B cell (primary cell): ENCODE data around the gene GNAI2. TPM values are rescaled to one million over a fixed set of nuclear protein-coding genes. Genes with fewer than 3 reads are reported as not detected.
A peak's percentile ranks its signal among the peaks of the same experiment; 100 is the strongest.

Experiments
- ATAC-seq: fragments of 200-7000 bp; cut with Tn5 transposase; one replicate; pipeline ENCODE4 v1.10.0; 2021; ENCODE audit warnings: low read depth, mild to moderate bottlenecking, moderate number of reproducible peaks, moderate library complexity
- CTCF ChIA-PET: fragments of 350-600 bp; sonication (Branson Sonifier 250); formaldehyde crosslinking; loops from one replicate; lab custom pipeline; 2021; ENCODE audit warnings: antibody characterized with exemption, inconsistent platforms; lab: Charles Lee
- POLR2A ChIA-PET: fragments of 350-600 bp; sonication (Branson Sonifier 250); formaldehyde crosslinking; loops from one replicate; lab custom pipeline; 2021; ENCODE audit warnings: antibody characterized with exemption; lab: Charles Lee
- DNase-seq: peaks from one replicate; pipeline ENCODE4 v3.0.0; 2013
- H2AFZ ChIP-seq: 2 replicates; pipeline ENCODE4 v1.6.1; 2012; ENCODE audit warnings: mild to moderate bottlenecking, low read depth, low read length; ENCODE audit not compliant: insufficient read depth, poor library complexity, severe bottlenecking
- H3K27ac ChIP-seq, 2 donors: 1 replicate in 1 of 2; 2 replicates in 1 of 2; pipeline ENCODE4 v1.5.1; 2012 to 2013; ENCODE audit warnings: low read length in 2 of 2, mild to moderate bottlenecking in 2 of 2, moderate library complexity in 1 of 2
- H3K27me3 ChIP-seq, 4 experiments: fragments of 200-600 bp in 1 of 4; sonication (generic) in 1 of 4; replicated peaks in 1 of 4; 1 replicate in 2 of 4; 2 replicates in 2 of 4; pipeline versions ENCODE4 v1.6.1 to v1.7.0; 2013 to 2016; ENCODE audit warnings: low read length in 3 of 4, mild to moderate bottlenecking in 2 of 4, mixed read lengths in 1 of 4, moderate library complexity in 1 of 4; ENCODE audit not compliant: insufficient read depth in 4 of 4, control insufficient read depth in 3 of 4; ENCODE audit errors: control extremely low read depth in 1 of 4
- H3K36me3 ChIP-seq, 2 experiments: replicated peaks in 1 of 2; 1 replicate in 1 of 2; 2 replicates in 1 of 2; pipeline versions ENCODE4 v1.6.1 to v1.7.1; 2013; ENCODE audit warnings: low read length in 1 of 2; ENCODE audit not compliant: insufficient read depth in 2 of 2, control insufficient read depth in 1 of 2; ENCODE audit errors: control extremely low read depth in 1 of 2, extremely low read depth in 1 of 2
- H3K4me1 ChIP-seq, 2 donors: fragments of 200-600 bp in 1 of 2; sonication (generic) in 1 of 2; 1 replicate in 1 of 2; 2 replicates in 1 of 2; pipeline versions ENCODE4 v1.5.1 to v1.6.1; 2013 to 2017; ENCODE audit warnings: low read length in 2 of 2; ENCODE audit not compliant: control insufficient read depth in 2 of 2, insufficient read depth in 2 of 2
- H3K4me2 ChIP-seq: replicated peaks from 2 replicates; pipeline ENCODE3; 2012; ENCODE audit warnings: mild to moderate bottlenecking, low read depth, low read length; ENCODE audit not compliant: poor library complexity, severe bottlenecking
- H3K4me3 ChIP-seq, 5 experiments: fragments of 200-600 bp in 1 of 5; sonication (generic) in 1 of 5; 1 replicate in 3 of 5; 2 replicates in 2 of 5; pipeline versions ENCODE4 v1.5.1 to v1.7.0; 2011 to 2016; ENCODE audit warnings: low read length in 4 of 5, mild to moderate bottlenecking in 4 of 5, low read depth in 2 of 5, control low read depth in 1 of 5, moderate library complexity in 1 of 5; ENCODE audit not compliant: insufficient read depth in 1 of 5; ENCODE audit errors: control extremely low read depth in 1 of 5, extremely low read depth in 1 of 5
- H3K79me2 ChIP-seq: fragments of 200-600 bp; sonication (generic); one replicate; pipeline ENCODE4 v1.6.0; 2016; ENCODE audit warnings: low read length; ENCODE audit not compliant: control insufficient read depth, insufficient read depth
- H3K9ac ChIP-seq: fragments of 200-600 bp; sonication (generic); 2 replicates; pipeline ENCODE4 v1.6.1; 2017; ENCODE audit warnings: mild to moderate bottlenecking, low read length, moderate library complexity
- H3K9me3 ChIP-seq, 3 donors: one replicate each; pipeline versions ENCODE4 v1.6.1 to v1.7.1; 2013; ENCODE audit warnings: low read length in 2 of 3; ENCODE audit not compliant: control insufficient read depth in 2 of 3, insufficient read depth in 1 of 3; ENCODE audit errors: control extremely low read depth in 1 of 3
- H4K20me1 ChIP-seq: 2 replicates; pipeline ENCODE4 v1.6.0; 2012; ENCODE audit warnings: mild to moderate bottlenecking, low read length; ENCODE audit not compliant: insufficient read depth, control insufficient read depth, poor library complexity, severe bottlenecking
- H3K27ac Mint-ChIP-seq: one replicate; pipeline ENCODE4 v1.8.0; 2021; ENCODE audit warnings: mixed read lengths
- H3K27me3 Mint-ChIP-seq: one replicate; pipeline ENCODE4 v1.8.0; 2021; ENCODE audit warnings: mixed read lengths
- H3K4me1 Mint-ChIP-seq: one replicate; pipeline ENCODE4 v1.8.0; 2021; ENCODE audit warnings: mixed read lengths
- H3K4me3 Mint-ChIP-seq: one replicate; pipeline ENCODE4 v1.8.0; 2021; ENCODE audit warnings: mixed read lengths
- H3K9me3 Mint-ChIP-seq: one replicate; pipeline ENCODE4 v1.8.0; 2022; ENCODE audit warnings: mixed read lengths; ENCODE audit not compliant: insufficient read depth
- EZH2 ChIP-seq: IDR thresholded peaks from 2 replicates; pipeline ENCODE4 v1.6.1; 2012; ENCODE audit warnings: borderline replicate concordance, low read depth, mild to moderate bottlenecking, moderate library complexity, low read length; ENCODE audit not compliant: insufficient read depth, poor library complexity, severe bottlenecking
- WGBS: methylation state at CpG from one replicate; pipeline ENCODE4 v1.1.5; 2013; ENCODE audit warnings: missing lambda C conversion rate; ENCODE audit not compliant: insufficient coverage; 5-methylcytosine and 5-hydroxymethylcytosine counted together
- intact Hi-C: fragments of 100-400 bp; cut with micrococcal nuclease; formaldehyde crosslinking; loops from one replicate; pipeline ENCODE4 v1.10.0; 2022
- polyA plus RNA-seq: library from polyadenylated mRNA; depleted of rRNA; stranded (reverse); fragments of >200 nt; gene quantifications from 2 replicates; pipeline ENCODE4 v1.2.3, GENCODE V29; 2012
- total RNA-seq, 2 donors: library from RNA; stranded (reverse); fragments of 120-200 nt in 1 of 2; gene quantifications; 1 replicate in 1 of 2; 2 replicates in 1 of 2; pipeline versions ENCODE4 v1.2.3 to v1.2.4, GENCODE V29; 2013 to 2022
- TF ChIP-seq, protein P1 (sequence below): fragments of 200-600 bp; IDR thresholded peaks from one replicate; pipeline ENCODE4 v1.8.0; 2022; ENCODE audit warnings: antibody characterized with exemption, mild to moderate bottlenecking

GNAI2 gene
- total and polyA plus RNA-seq, 2 donors (not counting 1 experiment from before 2014, with no cell fraction given), result 302 to 491 TPM

- DNase-seq (peak; percentile 45), ATAC-seq (no peak)
- 22% methylated on average over 3 of the region's 5 CpGs for WGBS
- H3K79me2 ChIP-seq, result no peaks in the 10 kb centered on the region
- ChIA-PET CTCF (interaction anchor here (1.0 to 1.6 kb wide), 4 partner anchors 66 to 86 kb away, joined by 3 to 4 read pairs (median 4); no protein-coding TSS in a partner anchor), POLR2A (interaction anchor here (0.6 kb wide), 1 partner anchor 70 kb away, joined by 6 read pairs; no protein-coding TSS in a partner anchor)
- Mint-ChIP-seq H3K27ac (no peak overlapping the region), H3K4me3 (no peak overlapping the region), H3K27me3 (peaks cover 6% of the 10 kb centered on the region), H3K4me1 (peaks cover 6% of the 10 kb centered on the region), H3K9me3 (no peaks in the 10 kb centered on the region)
- no peak overlapping the region for H3K27ac ChIP-seq
- no peaks in the 10 kb centered on the region for H4K20me1 ChIP-seq
- H3K9me3 ChIP-seq, result peaks cover 0 to 6% (median 0%) of the 10 kb centered on the region in 3 donors
- H3K4me1 ChIP-seq, result peaks cover 12 to 18% of the 10 kb centered on the region in 2 donors
- intact Hi-C loops, result no loop called here
- H3K27me3 ChIP-seq, result peaks cover 0 to 27% (median 8%) of the 10 kb centered on the region in 4 experiments
- H3K9ac ChIP-seq, result no peak overlapping the region
- H3K36me3 ChIP-seq, result no peaks in the 10 kb centered on the region
- H3K4me2 ChIP-seq, result no peak overlapping the region
- H2AFZ ChIP-seq, result no peak overlapping the region
- TF ChIP-seq, protein P1, sequence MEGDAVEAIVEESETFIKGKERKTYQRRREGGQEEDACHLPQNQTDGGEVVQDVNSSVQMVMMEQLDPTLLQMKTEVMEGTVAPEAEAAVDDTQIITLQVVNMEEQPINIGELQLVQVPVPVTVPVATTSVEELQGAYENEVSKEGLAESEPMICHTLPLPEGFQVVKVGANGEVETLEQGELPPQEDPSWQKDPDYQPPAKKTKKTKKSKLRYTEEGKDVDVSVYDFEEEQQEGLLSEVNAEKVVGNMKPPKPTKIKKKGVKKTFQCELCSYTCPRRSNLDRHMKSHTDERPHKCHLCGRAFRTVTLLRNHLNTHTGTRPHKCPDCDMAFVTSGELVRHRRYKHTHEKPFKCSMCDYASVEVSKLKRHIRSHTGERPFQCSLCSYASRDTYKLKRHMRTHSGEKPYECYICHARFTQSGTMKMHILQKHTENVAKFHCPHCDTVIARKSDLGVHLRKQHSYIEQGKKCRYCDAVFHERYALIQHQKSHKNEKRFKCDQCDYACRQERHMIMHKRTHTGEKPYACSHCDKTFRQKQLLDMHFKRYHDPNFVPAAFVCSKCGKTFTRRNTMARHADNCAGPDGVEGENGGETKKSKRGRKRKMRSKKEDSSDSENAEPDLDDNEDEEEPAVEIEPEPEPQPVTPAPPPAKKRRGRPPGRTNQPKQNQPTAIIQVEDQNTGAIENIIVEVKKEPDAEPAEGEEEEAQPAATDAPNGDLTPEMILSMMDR, result peak; percentile 14
- no peak for TF ChIP-seq EZH2
- H3K4me3 ChIP-seq, result no peak overlapping the region
Observed at GRCh38 chr3:50189274-50189673, 46.7 kb upstream of the GNAI2 start.

DNA sequence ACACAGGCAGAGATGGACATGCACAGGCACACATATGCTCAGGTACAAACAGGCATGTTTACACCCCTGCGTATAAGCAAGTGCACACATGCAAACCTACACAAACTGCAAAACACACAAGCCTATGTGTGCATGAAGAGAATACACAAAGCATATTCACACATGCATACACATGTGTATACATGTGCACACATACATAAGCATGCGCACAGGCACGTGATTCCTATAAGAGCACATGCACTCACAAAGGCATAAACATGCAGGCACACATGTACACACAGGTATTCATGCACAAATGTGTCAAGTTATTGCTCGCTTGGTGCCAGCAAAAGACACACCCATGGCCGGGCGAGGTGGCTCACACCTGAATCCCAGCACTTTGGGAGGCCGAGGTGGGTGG, 46.0 kb upstream of the GNAI2 start:
- peaks cover 12% of the 10 kb centered on the region for H3K27me3 Mint-ChIP-seq
- no peak for TF ChIP-seq EZH2
- TF ChIP-seq, protein P1, result no peak
- Histone ChIP-seq H3K9ac (no peak overlapping the region), H3K9me3 (peaks cover 0 to 10% (median 0%) of the 10 kb centered on the region in 3 donors), H3K27me3 (peaks cover 0 to 32% (median 8%) of the 10 kb centered on the region in 4 experiments), H3K79me2 (no peaks in the 10 kb centered on the region), H2AFZ (no peak overlapping the region), H3K4me3 (no peak overlapping the region), H3K36me3 (no peaks in the 10 kb centered on the region), H3K4me1 (peaks cover 17 to 23% of the 10 kb centered on the region in 2 donors), H3K4me2 (no peak overlapping the region), H3K27ac (no peak overlapping the region), H4K20me1 (no peaks in the 10 kb centered on the region)
- H3K4me3 Mint-ChIP-seq, result no peak overlapping the region
- H3K27ac Mint-ChIP-seq, result no peak overlapping the region
- intact Hi-C loops, result no loop called here
- H3K4me1 Mint-ChIP-seq, result peaks cover 11% of the 10 kb centered on the region
- ATAC-seq (no peak), DNase-seq (no peak)
- H3K9me3 Mint-ChIP-seq, result no peaks in the 10 kb centered on the region
- WGBS, result 89% methylated on average over 7 of the region's 7 CpGs
- ChIA-PET CTCF (interaction anchor here (1.0 to 7.1 kb wide), 3 partner anchors 34 to 69 kb away, joined by 3 to 214 read pairs (median 15); no protein-coding TSS in a partner anchor), POLR2A (interaction anchor here (0.7 kb wide), 1 partner anchor 66 kb away, joined by 6 read pairs; no protein-coding TSS in a partner anchor)
